Ascending aorta (tissue), 2 donors: ENCODE measurements around the gene CCDC12. TPM values are rescaled to one million over a fixed set of nuclear protein-coding genes. Genes with fewer than 3 reads are reported as not detected.
A peak's percentile ranks its signal among the peaks of the same experiment; 100 is the strongest.

Experiments
- DNase-seq, 2 donors: peaks; one replicate each; pipeline ENCODE4 v3.0.0-alpha.2; 2019; ENCODE audit warnings: low spot score in 2 of 2
- H3K27ac ChIP-seq, 2 donors: fragments of 200-600 bp; sonication (generic); one replicate each; pipeline ENCODE4 v1.5.1; 2016 to 2017; ENCODE audit warnings: mild to moderate bottlenecking in 1 of 2
- H3K27me3 ChIP-seq: fragments of 200-600 bp; sonication (generic); one replicate; pipeline ENCODE4 v1.5.1; 2017
- H3K36me3 ChIP-seq, 2 donors: fragments of 200-600 bp; sonication (generic); one replicate each; pipeline ENCODE4 v1.5.1; 2016
- H3K4me1 ChIP-seq, 2 donors: fragments of 200-600 bp; sonication (generic); one replicate each; pipeline ENCODE4 v1.5.1; 2016 to 2017; ENCODE audit warnings: mild to moderate bottlenecking in 1 of 2
- H3K4me3 ChIP-seq, 2 donors: fragments of 200-600 bp; sonication (generic); one replicate each; pipeline ENCODE4 v1.5.1; 2016 to 2017; ENCODE audit warnings: mild to moderate bottlenecking in 1 of 2
- H3K9me3 ChIP-seq, 2 donors: fragments of 200-600 bp; sonication (generic); one replicate each; pipeline ENCODE4 v1.5.1; 2016
- CTCF ChIP-seq, 3 experiments: fragments of 200-600 bp in 2 of 3; fragments of 450-650 bp in 1 of 3; sonication (generic) in 2 of 3; IDR thresholded peaks; one replicate each; pipeline ENCODE4 v1.5.1; 2016 to 2019; ENCODE audit warnings: antibody characterized with exemption in 3 of 3, mild to moderate bottlenecking in 1 of 3, moderate library complexity in 1 of 3
- intact Hi-C: fragments of 100-400 bp; cut with DNase I; formaldehyde crosslinking; loops from one replicate; pipeline ENCODE4 v1.15.1; 2023
- total RNA-seq: library from RNA; depleted of rRNA; stranded (reverse); fragments of >200 nt; gene quantifications from one replicate; pipeline ENCODE4 v1.1.0, GENCODE V29; 2016

CCDC12 gene
- total RNA-seq, 1 donor from 2014 or later = 34.3 TPM

- H3K27ac ChIP-seq = no peak overlapping the region
- no peak for TF ChIP-seq CTCF (IDR thresholded peaks at IDR 0.05)
- no peaks in the 10 kb centered on the region for H3K27me3 ChIP-seq
- DNase-seq = no peak
- no peaks in the 10 kb centered on the region for H3K36me3 ChIP-seq
- H3K4me3 ChIP-seq = no peak overlapping the region
- peaks cover 0 to 21% of the 10 kb centered on the region in 2 donors for H3K4me1 ChIP-seq
- no peaks in the 10 kb centered on the region for H3K9me3 ChIP-seq
- intact Hi-C loops = no loop called here
Observed at GRCh38 chr3:46901061-46901460, 75.5 kb downstream of the CCDC12 start.

- Histone ChIP-seq H3K9me3 (no peaks in the 10 kb centered on the region), H3K27me3 (no peaks in the 10 kb centered on the region), H3K4me1 (peaks cover 0 to 21% of the 10 kb centered on the region in 2 donors), H3K4me3 (no peak overlapping the region), H3K36me3 (no peaks in the 10 kb centered on the region), H3K27ac (no peak overlapping the region)
- TF ChIP-seq CTCF (IDR thresholded peaks at IDR 0.05) = no peak
- intact Hi-C loops = no loop called here
- DNase-seq = no peak
Observed at GRCh38 chr3:46900356-46900755, 76.2 kb downstream of the CCDC12 start.

GRCh38 chr3:46900007-46900292 lies 76.6 kb downstream of the CCDC12 start:
- no peak for TF ChIP-seq CTCF (IDR thresholded peaks at IDR 0.05)
- no peak overlapping the region for H3K27ac ChIP-seq
- DNase-seq = no peak
- H3K4me1 ChIP-seq = peaks cover 0 to 21% of the 10 kb centered on the region in 2 donors
- intact Hi-C loops = no loop called here
- H3K4me3 ChIP-seq = no peak overlapping the region
- H3K27me3 ChIP-seq = no peaks in the 10 kb centered on the region
- no peaks in the 10 kb centered on the region for H3K36me3 ChIP-seq
- no peaks in the 10 kb centered on the region for H3K9me3 ChIP-seq

GRCh38 chr3:46899151-46900006 lies 77.2 kb downstream of the CCDC12 start:
- Histone ChIP-seq H3K9me3 (no peaks in the 10 kb centered on the region), H3K4me1 (peaks cover 0 to 21% of the 10 kb centered on the region in 2 donors), H3K36me3 (no peaks in the 10 kb centered on the region), H3K27me3 (no peaks in the 10 kb centered on the region), H3K27ac (no peak overlapping the region), H3K4me3 (peak overlapping the region; percentile 29 to 39)
- intact Hi-C loops = no loop called here
- TF ChIP-seq CTCF (IDR thresholded peaks at IDR 0.05) = no peak
- no peak for DNase-seq

GRCh38 chr3:46898321-46899150 lies 78.0 kb downstream of the CCDC12 start:
- H3K36me3 ChIP-seq = no peaks in the 10 kb centered on the region
- H3K27ac ChIP-seq = no peak overlapping the region
- H3K4me3 ChIP-seq = peak overlapping the region; percentile 29 to 39
- DNase-seq = no peak
- peaks cover 0 to 21% of the 10 kb centered on the region in 2 donors for H3K4me1 ChIP-seq
- TF ChIP-seq CTCF (IDR thresholded peaks at IDR 0.05) = no peak
- intact Hi-C loops = no loop called here
- H3K27me3 ChIP-seq = no peaks in the 10 kb centered on the region
- no peaks in the 10 kb centered on the region for H3K9me3 ChIP-seq
